ENCODE measurements around the gene LDLRAD3. TPM values are rescaled to one million over a fixed set of nuclear protein-coding genes. Genes with fewer than 3 reads are reported as not detected.

Gene LDLRAD3
- total RNA-seq, 1 experiment from 2014 or later: 19.0 TPM

DNA sequence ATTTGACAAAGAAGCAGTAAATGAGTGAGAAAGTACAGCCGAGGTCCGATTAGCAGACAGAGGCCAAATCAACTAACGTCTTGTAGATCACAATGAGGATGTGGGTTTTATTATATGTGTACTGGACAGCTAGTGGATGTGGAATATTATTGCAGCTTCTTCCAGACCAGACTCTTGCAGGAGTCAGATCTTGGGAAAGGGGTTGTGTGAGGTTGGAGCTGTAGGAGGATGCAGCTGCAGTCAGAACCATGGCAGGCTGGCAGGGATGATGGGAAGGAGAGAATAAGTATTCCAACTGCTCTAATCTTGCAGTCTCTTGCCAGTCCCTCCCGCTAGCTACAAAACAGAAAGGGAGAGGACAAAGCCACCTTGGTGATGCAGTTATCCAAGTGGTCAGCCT lies 46.8 kb upstream of the LDLRAD3 start:
- Histone ChIP-seq H3K9me2 (ENCODE audit: insufficient read depth) (no peaks in the 10 kb centered on the region), H3K27ac (ENCODE audit: low read depth, low read length) (no peak overlapping the region), H3K36me3 (ENCODE audit: control insufficient read depth in 1 of 2, insufficient read depth in 2 of 2, low read length in 2 of 2) (no peaks in the 10 kb centered on the region), H3K4me1 (ENCODE audit: control insufficient read depth in 1 of 2, insufficient read depth in 2 of 2, low read length in 2 of 2) (no peaks in the 10 kb centered on the region), H3K79me2 (ENCODE audit: insufficient read depth, low read length) (no peaks in the 10 kb centered on the region), H3K4me3 (replicated peaks in 1 of 2; ENCODE audit: low read depth in 1 of 2, low read length in 2 of 2) (no peak overlapping the region), H2AFZ (ENCODE audit: low read depth, low read length, poor library complexity, severe bottlenecking) (no peak overlapping the region), H3K9me3 (ENCODE audit: control insufficient read depth in 1 of 2, insufficient read depth in 1 of 2, low read depth in 1 of 2, low read length in 2 of 2) (no peaks in the 10 kb centered on the region), H4K20me1 (ENCODE audit: insufficient read depth) (no peaks in the 10 kb centered on the region), H3K4me2 (ENCODE audit: low read length) (no peak overlapping the region), H3K27me3 (ENCODE audit: insufficient read depth, low read length) (no peaks in the 10 kb centered on the region), H3K9ac (ENCODE audit: low read length) (no peak overlapping the region)
- ATAC-seq: no peak
- POLR2A ChIA-PET: interaction anchor here (1.2 kb wide), 1 partner anchor 10 kb away, joined by 3 read pairs; no protein-coding TSS in a partner anchor
- RAD21 ChIA-PET (ENCODE audit: low non-redundant PET in 1 of 2, low total read pairs in 2 of 2, uncharacterized antibody in 2 of 2, unreplicated experiment in 2 of 2): no interaction called here
- BruUV-seq (replicated peaks): no TSS peak
- no peak for DNase-seq (ENCODE audit: low read depth, low spot score)
- CTCF ChIA-PET: interaction anchor here (1.3 kb wide), 1 partner anchor 75 kb away, joined by 4 read pairs; no protein-coding TSS in a partner anchor
- intact Hi-C loops (cut with micrococcal nuclease): no loop called here
- no peak for TF ChIP-seq EZH2 (IDR thresholded peaks at IDR 0.05)
- no peak for TF ChIP-seq POLR2A (IDR thresholded peaks at IDR 0.05; ENCODE audit: borderline replicate concordance, extremely low read depth, insufficient read depth, insufficient read length)
- no peak for TF ChIP-seq JUND (IDR thresholded peaks at IDR 0.05)
- TF ChIP-seq, protein P1, sequence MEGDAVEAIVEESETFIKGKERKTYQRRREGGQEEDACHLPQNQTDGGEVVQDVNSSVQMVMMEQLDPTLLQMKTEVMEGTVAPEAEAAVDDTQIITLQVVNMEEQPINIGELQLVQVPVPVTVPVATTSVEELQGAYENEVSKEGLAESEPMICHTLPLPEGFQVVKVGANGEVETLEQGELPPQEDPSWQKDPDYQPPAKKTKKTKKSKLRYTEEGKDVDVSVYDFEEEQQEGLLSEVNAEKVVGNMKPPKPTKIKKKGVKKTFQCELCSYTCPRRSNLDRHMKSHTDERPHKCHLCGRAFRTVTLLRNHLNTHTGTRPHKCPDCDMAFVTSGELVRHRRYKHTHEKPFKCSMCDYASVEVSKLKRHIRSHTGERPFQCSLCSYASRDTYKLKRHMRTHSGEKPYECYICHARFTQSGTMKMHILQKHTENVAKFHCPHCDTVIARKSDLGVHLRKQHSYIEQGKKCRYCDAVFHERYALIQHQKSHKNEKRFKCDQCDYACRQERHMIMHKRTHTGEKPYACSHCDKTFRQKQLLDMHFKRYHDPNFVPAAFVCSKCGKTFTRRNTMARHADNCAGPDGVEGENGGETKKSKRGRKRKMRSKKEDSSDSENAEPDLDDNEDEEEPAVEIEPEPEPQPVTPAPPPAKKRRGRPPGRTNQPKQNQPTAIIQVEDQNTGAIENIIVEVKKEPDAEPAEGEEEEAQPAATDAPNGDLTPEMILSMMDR (IDR thresholded peaks at IDR 0.05 in 2 of 3, conservative IDR thresholded peaks at IDR 0.05 in 1 of 3; ENCODE audit: borderline replicate concordance in 1 of 3, insufficient read depth in 1 of 3, low read depth in 2 of 3, low read length in 2 of 3): no peak
- TF ChIP-seq ZNF274 (IDR thresholded peaks at IDR 0.05; ENCODE audit: low read depth, low read length): no peak
- no peak for TF ChIP-seq TCF7L2 (IDR thresholded peaks at IDR 0.05; ENCODE audit: borderline replicate concordance, extremely low read depth, insufficient read depth, insufficient read length)

DNA sequence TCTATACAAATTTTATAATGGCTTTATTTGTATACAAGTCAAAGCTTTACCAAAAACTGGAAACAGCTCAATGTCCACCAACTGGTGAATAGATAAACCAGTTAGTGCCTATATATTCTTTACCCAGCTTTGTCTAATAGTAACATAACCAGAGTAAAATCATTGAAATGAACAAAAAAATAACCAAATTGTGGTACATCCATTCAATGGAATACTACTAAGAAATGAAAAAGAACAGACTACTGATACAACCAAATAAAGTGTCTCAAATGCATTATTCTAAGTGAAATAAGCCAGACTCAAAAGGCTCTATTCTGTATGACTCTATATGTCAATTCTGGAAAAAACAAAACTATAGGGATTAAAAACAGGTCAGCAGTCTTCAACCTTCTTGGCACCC lies 40.9 kb upstream of the LDLRAD3 start:
- BruUV-seq (replicated peaks): no TSS peak
- intact Hi-C loops (cut with micrococcal nuclease): no loop called here
- POLR2A ChIA-PET: no interaction called here

More for the DNA sequence above, 40.9 kb upstream of the LDLRAD3 start:
- peaks cover 5 to 8% of the 10 kb centered on the region in 2 experiments; a peak in 3 of 4 replicates for H3K4me1 ChIP-seq (ENCODE audit: control insufficient read depth in 1 of 2, insufficient read depth in 2 of 2, low read length in 2 of 2)
- no peak overlapping the region for H3K9ac ChIP-seq (ENCODE audit: low read length)
- ATAC-seq (no peak), DNase-seq (ENCODE audit: low read depth, low spot score) (no peak)
- peaks cover 6% of the 10 kb centered on the region in 2 experiments; a peak in 2 of 4 replicates for H3K9me3 ChIP-seq (ENCODE audit: control insufficient read depth in 1 of 2, insufficient read depth in 1 of 2, low read depth in 1 of 2, low read length in 2 of 2)
- no peaks in the 10 kb centered on the region for H3K79me2 ChIP-seq (ENCODE audit: insufficient read depth, low read length)
- no peak overlapping the region for H3K4me2 ChIP-seq (ENCODE audit: low read length)
- no peaks in the 10 kb centered on the region for H3K9me2 ChIP-seq (ENCODE audit: insufficient read depth)
- no peak overlapping the region for H2AFZ ChIP-seq (ENCODE audit: low read depth, low read length, poor library complexity, severe bottlenecking)
- RAD21 ChIA-PET (ENCODE audit: low non-redundant PET in 1 of 2, low total read pairs in 2 of 2, uncharacterized antibody in 2 of 2, unreplicated experiment in 2 of 2): no interaction called here
- no peaks in the 10 kb centered on the region for H3K27me3 ChIP-seq (ENCODE audit: insufficient read depth, low read length)
- no peak overlapping the region for H3K4me3 ChIP-seq (replicated peaks in 1 of 2; ENCODE audit: low read depth in 1 of 2, low read length in 2 of 2)
- H3K27ac ChIP-seq (ENCODE audit: low read depth, low read length): no peak overlapping the region
- H3K36me3 ChIP-seq (ENCODE audit: control insufficient read depth in 1 of 2, insufficient read depth in 2 of 2, low read length in 2 of 2): no peaks in the 10 kb centered on the region
- no peak for TF ChIP-seq EZH2 (IDR thresholded peaks at IDR 0.05)
- H4K20me1 ChIP-seq (ENCODE audit: insufficient read depth): no peaks in the 10 kb centered on the region
- CTCF ChIA-PET: no interaction called here
